NCI-H2107 (cell line): Measurements from ENCODE around the gene ICAM1.
A peak's percentile ranks its signal among the peaks of the same experiment; 100 is the strongest.

Source experiments
- DNase-seq: peaks from one replicate; lab custom pipeline; 2025; lab: John Stamatoyannopoulos, UW

ICAM1 gene

DNA sequence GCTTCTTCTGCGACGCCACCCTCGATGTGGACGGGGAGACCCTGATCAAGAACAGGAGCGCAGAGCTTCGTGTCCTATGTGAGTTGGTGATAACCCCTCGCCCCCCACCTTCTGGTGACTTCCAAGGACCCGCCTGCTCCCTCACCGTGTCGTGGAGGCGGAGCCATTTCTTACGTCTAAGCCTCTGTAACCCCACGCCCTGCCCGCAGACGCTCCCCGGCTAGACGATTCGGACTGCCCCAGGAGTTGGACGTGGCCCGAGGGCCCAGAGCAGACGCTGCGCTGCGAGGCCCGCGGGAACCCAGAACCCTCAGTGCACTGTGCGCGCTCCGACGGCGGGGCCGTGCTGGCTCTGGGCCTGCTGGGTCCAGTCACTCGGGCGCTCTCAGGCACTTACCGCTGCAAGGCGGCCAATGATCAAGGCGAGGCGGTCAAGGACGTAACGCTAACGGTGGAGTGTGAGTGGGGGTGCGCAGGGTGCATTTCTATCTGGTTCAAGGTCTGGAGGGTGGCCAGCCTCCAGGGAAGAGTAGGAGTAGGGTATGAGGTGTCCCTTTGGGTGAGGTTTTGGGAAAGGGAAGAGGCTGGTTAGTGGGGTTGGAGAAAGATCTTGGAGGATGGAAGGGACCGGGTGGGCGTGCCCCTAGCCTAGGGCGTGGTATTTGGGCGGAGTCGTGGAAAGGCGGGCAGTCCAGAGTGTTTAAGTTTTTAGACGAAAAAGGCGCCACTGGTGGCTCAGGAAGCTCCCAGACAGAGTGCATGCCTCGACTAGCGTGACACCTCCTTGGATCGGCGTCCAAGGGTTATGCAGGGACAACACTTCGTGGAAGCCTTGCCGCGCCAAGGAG, 22.1 kb downstream of the ICAM1 start:
- no peak for DNase-seq

- no peak for DNase-seq
Observed at GRCh38 chr19:10293637-10294367, 22.9 kb downstream of the ICAM1 start.

GRCh38 chr19:10294368-10294697, 23.4 kb downstream of the ICAM1 start:
- DNase-seq = no peak

GRCh38 chr19:10295305-10295846, 24.5 kb downstream of the ICAM1 start:
- DNase-seq = no peak

DNA sequence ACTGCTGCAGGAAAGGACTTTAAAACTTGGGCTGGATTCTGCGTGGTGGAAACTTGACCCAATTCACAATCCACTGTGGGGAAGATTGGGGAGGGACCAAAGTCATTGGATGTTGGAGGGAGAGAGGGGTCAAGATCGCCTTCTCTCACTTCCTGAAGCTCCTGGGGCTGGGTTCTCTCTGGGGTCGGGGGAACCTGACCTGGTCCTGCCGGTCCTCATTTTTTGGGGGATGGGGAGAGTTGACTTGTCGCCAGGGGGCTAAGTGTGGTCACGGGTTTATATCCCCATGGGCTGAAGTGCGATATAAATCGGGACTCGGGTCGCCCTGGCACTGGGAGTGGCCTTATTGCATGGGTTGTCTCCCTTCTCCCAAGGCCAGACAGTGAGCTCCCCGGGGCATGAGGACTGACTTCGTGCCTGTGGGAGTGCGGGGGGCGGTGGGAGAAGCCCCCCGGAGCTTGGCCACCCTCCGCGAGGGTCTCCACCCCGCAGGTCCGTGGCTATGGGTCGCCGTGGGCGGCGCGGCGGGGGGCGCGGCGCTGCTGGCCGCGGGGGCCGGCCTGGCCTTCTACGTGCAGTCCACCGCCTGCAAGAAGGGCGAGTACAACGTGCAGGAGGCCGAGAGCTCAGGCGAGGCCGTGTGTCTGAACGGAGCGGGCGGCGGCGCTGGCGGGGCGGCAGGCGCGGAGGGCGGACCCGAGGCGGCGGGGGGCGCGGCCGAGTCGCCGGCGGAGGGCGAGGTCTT, 25.1 kb downstream of the ICAM1 start:
- DNase-seq = no peak

DNA sequence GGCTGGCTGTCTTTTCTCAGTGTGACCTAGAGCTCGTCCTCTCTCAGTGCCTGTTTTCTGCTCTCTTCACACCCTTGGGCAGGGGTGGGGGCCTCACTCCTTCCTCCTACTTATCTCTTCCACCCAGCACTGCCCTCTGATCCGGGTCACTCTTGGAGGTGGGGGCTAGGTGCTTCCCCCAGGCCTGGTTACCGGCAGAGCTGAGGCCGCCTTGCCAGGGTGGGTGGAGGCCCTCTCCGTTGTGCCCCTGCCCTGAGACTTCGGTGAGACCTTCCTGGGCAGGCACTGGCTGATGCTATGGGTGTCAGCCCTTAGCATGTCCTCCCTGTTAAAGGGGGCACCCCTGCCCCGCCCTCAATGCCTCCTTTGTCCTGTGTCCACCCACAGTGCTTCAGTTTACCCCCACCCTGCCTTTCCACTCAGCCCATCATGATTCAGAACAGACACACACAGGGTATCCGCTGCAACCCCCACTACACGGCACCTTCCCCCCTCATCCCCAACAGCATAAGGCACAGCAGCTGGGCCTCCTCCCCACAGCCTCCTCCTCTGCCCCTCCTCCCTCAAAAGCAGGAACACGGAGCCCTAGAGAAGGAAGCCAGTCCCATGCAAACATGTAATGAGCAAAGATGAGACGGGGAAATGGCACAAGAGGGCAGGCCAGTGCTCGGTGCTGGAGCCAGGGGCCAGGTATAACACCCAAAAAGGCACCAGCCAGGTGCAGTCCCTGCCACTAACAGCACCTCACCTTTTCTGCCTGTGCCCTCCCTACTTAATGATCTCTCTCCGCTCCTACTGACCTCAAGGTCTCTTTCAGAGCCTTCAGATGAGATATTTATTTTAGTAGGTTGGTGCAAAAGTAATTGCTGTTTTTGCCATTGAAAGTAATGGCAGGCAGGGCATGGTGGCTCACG, 28.9 kb downstream of the ICAM1 start:
- DNase-seq = no peak

- no peak for DNase-seq
Observed at GRCh38 chr19:10305139-10305806, 34.4 kb downstream of the ICAM1 start.

DNA sequence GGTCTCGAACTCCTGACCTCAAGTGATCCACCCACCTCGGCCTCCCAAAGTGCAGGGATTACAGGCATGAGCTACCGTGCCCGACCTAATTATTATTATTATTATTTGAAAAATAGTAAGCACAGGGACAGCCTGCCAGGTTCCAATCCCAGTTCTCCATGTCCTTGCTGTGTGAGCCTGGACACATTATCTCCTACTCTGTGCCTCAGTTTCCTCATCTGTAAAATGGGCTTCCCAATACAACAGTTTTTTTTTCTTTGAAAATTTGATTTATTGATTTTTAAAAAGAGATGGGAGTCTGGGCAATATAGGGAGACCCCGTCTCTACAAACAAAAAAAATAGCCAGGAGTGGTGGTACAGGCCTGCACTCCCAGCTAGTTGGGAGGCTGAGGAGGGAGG, 35.4 kb downstream of the ICAM1 start:
- DNase-seq = no peak

DNA sequence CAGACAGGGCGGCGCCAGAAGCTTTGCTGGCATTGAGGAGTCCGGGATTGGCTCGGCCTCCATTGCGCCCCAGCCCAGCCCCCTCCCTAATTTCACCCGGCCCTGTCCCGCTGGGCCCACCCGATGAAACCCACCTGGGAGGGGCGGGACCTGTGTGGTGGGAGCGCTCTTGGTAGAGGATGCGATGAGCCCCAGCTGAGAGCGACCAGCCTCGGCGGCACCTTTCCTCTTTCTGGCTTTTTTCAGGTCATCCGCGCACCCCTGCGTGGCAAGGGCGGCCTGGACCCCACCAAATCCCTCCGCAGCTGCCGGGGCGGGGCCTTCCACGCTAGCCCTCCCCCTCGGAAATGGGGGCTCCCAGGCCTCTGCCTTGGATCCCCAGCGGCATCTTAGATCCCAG, 38.5 kb downstream of the ICAM1 start, which contains the start of gene ZGLP1:
TSS of gene ZGLP1 (minus strand) at position 393 of the 400 bp plus-strand sequence.
- DNase-seq = no peak

GRCh38 chr19:10315335-10316214, 44.7 kb downstream of the ICAM1 start, which contains the start of gene FDX2:
TSS of gene FDX2 (minus strand) at chr19:10316015. CDS start at chr19:10315996, 19 bp downstream.
- DNase-seq = peak; percentile 74

DNA sequence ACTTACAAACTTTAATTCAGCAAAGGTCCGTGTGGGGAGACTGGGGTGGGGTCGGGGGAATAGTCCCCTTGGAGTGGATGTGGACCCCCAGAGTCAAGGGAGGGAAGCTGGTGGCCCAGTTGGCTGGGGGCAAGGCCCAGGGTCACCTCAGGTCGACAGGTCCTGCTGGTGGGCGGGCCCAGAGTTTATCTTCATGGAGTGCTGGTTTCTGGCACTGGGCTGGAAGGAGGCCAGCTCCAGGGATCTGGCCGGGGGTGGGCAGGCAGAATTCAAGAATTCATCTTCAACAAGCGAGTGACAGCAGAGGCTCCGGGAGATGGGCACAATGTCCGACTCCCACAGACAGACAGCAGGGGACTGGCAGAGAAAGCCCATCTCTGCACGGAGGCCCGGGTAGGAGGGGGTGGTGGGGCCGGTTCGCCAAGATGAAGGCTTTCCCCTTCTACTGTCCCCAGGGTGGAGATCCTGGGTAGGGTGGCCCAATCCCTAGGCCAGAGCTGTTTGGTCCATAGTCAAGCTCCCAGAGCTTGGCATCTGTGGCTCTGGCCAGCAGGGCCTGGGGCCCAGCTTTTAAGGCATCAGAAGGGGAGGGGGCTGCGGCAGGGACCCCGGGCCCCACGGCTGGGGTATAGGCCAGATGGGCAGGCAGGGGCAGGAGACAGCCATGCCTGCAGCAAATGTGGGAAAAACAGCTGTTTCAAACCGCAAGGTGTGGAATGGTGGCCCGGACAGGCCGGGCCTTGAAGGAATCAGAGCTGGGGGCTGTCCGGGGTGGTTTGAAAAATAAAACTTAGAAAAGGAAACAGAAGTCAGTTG, 45.5 kb downstream of the ICAM1 start:
- no peak for DNase-seq

GRCh38 chr19:10317045-10317856, 46.3 kb downstream of the ICAM1 start:
- DNase-seq = no peak

- DNase-seq = no peak
Observed at GRCh38 chr19:10317857-10318462, 47.0 kb downstream of the ICAM1 start.

GRCh38 chr19:10318807-10319682, 48.1 kb downstream of the ICAM1 start:
- no peak for DNase-seq

GRCh38 chr19:10320602-10321416, 49.9 kb downstream of the ICAM1 start:
- no peak for DNase-seq

GRCh38 chr19:10321417-10321797, 50.5 kb downstream of the ICAM1 start:
- DNase-seq = no peak
